GM12864 (cell line): ENCODE measurements around the gene PDZRN3.

Source experiments
- DNase-seq: peaks from one replicate; pipeline ENCODE4 v3.0.0-alpha.2; 2011; ENCODE audit warnings: low read depth
- H3K4me3 ChIP-seq: 2 replicates; pipeline ENCODE4 v1.5.1; 2011; ENCODE audit warnings: mild to moderate bottlenecking, low read depth, low read length, control low read depth
- TF ChIP-seq, protein P1 (sequence below): IDR thresholded peaks from 2 replicates; pipeline ENCODE4 v1.5.1; 2011; ENCODE audit warnings: low read depth, mild to moderate bottlenecking, moderate library complexity, low read length, control low read depth, inconsistent platforms; ENCODE audit errors: missing control alignments

Gene PDZRN3

DNA sequence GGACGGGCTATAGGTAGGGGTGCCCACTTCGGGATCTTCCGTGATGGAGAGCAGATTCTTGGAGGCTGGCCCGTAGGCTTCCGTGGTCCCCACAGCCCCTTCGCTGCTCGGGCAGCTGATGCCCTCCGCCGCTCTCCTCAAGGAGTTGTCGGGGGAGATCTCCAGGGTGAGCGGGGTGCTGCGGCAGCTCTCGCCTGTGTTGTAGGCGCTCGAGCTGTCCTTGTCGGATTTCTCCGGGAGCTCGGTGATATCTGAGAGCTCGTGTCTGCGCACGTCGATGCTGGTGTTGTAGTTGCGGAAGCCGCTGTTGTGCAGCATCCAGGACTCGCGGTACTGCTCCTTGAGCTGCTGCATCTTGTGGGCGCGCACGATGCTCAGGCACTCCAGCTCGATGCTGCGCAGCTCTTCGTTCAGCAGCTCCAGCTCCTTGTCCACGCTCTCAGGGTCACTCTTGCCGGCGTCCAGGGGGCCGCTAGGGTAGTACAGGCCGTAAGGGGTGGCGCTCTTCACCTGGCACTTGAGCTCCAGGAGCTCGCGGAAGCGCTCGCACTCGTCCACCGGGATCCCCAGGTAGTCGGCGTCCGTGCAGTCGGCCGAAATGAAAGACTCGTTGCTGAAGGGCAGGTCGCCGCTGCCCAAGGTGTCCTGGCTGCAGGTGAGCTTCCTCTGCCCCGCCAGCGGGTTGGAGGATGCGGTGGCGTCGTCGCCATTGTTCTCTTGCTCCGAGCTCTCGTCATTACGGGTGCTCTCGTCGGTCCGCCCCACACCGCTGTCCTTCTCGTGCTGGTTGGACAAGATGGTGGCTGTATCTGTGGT lies 240.4 kb downstream of the PDZRN3 start:
- TF ChIP-seq, protein P1, sequence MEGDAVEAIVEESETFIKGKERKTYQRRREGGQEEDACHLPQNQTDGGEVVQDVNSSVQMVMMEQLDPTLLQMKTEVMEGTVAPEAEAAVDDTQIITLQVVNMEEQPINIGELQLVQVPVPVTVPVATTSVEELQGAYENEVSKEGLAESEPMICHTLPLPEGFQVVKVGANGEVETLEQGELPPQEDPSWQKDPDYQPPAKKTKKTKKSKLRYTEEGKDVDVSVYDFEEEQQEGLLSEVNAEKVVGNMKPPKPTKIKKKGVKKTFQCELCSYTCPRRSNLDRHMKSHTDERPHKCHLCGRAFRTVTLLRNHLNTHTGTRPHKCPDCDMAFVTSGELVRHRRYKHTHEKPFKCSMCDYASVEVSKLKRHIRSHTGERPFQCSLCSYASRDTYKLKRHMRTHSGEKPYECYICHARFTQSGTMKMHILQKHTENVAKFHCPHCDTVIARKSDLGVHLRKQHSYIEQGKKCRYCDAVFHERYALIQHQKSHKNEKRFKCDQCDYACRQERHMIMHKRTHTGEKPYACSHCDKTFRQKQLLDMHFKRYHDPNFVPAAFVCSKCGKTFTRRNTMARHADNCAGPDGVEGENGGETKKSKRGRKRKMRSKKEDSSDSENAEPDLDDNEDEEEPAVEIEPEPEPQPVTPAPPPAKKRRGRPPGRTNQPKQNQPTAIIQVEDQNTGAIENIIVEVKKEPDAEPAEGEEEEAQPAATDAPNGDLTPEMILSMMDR, result no peak
- no peak for DNase-seq
- H3K4me3 ChIP-seq, result no peak overlapping the region

DNA sequence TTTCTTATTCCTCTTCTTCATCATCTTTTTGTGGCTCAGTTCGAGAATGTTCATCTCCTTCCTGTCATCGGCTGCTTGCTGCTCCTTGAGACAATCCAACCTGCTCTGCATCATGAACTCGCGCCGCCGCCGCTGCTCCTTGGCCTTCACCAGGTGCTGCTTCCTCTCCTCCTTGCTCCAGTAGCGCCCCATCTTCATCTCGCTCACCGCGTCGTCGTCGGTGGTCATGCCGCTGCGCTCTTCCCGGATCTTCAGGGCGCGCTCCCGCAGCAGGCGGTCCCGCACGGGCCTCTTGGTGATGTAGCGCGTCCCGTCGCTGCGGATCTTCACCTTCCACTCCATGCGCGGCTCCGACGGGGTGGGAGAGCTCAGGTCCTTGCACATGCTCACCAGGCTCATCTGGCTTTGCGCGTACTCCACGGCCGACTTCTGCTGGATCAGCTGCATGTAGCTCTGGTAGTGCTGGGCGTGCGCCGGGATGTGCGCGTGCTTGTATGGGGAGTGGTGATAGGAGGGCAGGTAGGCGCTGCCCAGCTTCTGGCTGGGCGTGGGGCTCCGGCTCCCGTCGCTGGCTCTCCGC lies 241.2 kb downstream of the PDZRN3 start:
- H3K4me3 ChIP-seq, result no peak overlapping the region
- TF ChIP-seq, protein P1, result no peak
- DNase-seq, result no peak

DNA sequence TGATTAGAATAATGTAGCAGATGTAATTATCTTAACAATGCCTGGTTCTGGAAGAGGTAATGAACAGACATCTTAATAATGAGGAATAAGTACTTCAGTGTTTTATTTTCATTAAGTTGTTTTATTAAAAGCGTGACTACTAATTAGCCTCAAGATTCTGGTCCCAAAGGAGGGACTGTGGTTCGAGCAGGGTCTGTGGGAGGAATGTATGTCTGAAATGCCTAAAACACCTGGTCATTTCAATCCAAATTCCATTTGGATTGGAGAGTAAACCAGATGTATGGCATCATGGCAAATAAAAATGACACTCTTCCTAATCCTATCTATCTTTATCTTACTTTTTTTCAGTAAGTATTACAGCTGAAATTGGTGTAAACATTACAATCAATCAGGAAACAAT lies 243.2 kb downstream of the PDZRN3 start:
- TF ChIP-seq, protein P1, result no peak
- no peak for DNase-seq
- no peak overlapping the region for H3K4me3 ChIP-seq

DNA sequence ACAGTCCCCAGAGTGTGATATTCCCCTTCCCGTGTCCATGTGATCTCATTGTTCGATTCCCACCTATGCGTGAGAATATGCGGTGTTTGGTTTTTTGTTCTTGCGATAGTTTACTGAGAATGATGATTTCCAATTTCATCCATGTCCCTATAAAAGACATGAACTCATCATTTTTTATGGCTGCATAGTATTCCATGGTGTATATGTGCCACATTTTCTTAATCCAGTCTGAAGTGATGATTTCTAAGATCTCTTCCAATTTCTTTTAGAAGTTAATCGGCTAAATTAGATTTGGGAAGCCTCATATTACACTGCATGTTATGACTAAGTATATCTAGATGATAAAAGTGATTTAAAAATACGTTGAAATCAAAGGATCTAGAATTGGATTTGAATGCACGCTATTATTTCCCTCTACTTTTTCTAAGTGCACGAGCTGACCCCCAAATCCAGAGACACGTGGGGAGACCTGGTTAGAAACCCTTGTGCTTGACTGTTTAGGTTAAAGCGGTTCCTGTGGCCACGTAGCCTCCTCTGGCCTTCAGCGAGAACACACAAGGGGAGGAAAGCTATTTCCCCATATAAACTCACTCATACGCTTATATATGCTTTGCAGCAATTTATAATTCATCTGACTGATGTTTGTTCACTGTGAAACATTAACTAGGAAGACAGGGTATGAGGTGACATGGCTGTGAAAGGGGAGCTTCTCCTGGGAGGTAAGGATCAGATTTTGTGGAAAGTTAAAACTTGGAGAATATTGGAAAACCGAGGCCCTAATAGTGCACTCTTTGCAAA lies 243.8 kb downstream of the PDZRN3 start:
- DNase-seq, result no peak
- no peak overlapping the region for H3K4me3 ChIP-seq
- TF ChIP-seq, protein P1, result no peak

DNA sequence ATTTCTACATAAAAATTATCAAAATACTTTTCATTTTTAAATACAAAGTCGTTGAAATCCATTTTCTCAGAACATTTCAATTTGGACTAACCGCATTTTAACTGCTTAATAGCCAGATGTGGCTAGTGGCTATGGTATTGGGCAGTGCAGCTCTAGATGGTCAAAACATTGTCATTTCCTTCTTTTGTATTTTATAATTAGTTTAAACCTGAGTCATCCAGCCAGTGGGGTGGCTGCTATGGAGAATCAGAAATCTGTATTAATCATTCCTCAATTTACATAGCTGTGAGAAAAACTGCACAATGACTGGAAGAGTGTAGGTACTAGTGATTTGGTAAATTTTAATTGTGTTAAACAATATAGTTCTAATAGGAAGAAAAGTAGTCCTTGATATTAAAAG lies 245.3 kb downstream of the PDZRN3 start:
- TF ChIP-seq, protein P1, result no peak

DNA sequence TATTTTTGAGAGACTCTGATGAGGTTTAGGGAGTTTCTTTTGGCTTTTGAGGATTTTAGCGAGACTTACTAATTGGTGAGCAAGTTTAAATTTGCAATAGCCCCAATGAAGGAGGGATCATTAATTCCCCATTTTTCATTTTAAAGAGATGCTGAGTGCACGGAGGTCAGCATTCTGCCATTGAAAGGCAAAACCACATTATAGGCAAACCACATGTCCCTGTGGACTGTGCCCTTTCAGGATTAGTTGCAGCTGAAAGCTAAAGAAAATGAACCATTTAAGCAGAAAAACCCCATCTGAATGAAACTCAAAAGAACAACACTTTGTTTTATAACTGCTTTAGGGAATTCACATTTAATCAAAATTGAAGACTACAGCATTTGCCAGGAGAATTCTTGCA lies 246.5 kb downstream of the PDZRN3 start:
- TF ChIP-seq, protein P1, result no peak
- no peak for DNase-seq
- H3K4me3 ChIP-seq, result no peak overlapping the region

More for the DNA sequence above, 245.3 kb downstream of the PDZRN3 start:
- no peak for DNase-seq
- no peak overlapping the region for H3K4me3 ChIP-seq
